GM13977 (cell line): ENCODE results near the gene CDX1.

ENCODE experiments used
- DNase-seq: peaks from one replicate; pipeline ENCODE4 v3.0.0; 2012; ENCODE audit warnings: low spot score
- CTCF ChIP-seq: IDR thresholded peaks from 2 replicates; pipeline ENCODE4 v1.5.1; 2012; ENCODE audit warnings: mild to moderate bottlenecking, control low read depth; ENCODE audit not compliant: insufficient read depth; ENCODE audit errors: extremely low read depth, missing control alignments
- in situ Hi-C: fragments of 300-500 bp; cut with MboI; formaldehyde crosslinking; loops from one replicate; pipeline ENCODE4 v1.12.0; 2022; ENCODE audit warnings: low sequenced_read_pairs, low pct_unique_long_range_greater_than_20kb, mixed read lengths, inconsistent platforms; ENCODE audit not compliant: unreplicated experiment

Gene CDX1

GRCh38 chr5:150125334-150125733 is 41.2 kb upstream of the CDX1 start:
- TF ChIP-seq CTCF = no peak
- in situ Hi-C loops = no loop called here
- DNase-seq = no peak

DNA sequence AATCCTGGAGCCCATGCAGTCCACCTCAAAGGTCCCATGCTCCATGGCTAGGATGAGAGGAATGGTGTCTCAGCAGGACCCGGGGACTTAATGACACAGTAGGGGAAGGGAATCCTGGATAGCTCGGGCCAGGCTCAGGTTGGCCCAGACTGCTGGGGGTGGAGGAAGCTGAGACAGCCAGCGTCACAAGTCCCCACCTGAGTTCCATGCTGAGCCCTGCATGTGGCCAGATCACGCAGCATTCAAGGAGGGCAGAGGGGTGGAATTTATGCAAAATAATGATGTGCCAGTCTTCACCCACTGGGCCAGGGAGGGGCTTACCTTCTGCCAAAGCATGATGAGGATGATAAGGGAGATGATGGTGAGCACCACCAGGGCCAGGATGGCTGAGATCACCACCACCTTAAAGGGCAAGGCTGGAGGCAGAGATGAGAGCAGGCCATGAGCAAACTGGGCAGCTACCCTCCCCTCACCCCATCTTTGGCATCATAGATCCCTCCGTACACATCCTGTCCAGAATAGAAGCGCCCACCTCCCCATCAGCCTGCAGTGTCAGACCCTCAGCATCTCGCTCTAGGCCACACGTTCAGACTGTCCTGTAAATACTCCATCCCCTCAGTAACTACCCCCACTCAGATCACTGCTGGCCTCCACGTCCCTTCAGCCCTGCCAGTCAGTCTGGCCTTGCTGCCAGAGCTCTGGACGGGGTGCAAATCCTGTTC is 40.2 kb upstream of the CDX1 start:
- in situ Hi-C loops = no loop called here
- TF ChIP-seq CTCF = no peak
- no peak for DNase-seq

DNA sequence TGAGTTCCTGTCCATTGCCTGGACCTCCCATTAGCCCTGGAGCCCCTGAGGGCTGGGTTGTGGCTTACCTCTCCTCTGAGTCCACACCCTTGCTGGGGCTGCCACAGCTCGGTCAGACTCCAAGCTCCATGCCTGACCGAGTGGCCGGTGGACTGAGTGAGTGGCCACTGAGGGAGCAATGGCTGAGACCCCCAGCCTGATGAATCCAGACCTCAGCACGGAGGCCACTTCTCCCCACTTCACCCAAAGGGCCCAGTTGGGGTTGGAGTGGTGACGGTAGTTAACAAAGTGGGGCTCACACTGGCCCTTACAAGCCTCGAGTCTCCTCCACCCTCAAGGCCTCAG is 39.7 kb upstream of the CDX1 start:
- DNase-seq = no peak
- in situ Hi-C loops = no loop called here
- TF ChIP-seq CTCF = no peak

DNA sequence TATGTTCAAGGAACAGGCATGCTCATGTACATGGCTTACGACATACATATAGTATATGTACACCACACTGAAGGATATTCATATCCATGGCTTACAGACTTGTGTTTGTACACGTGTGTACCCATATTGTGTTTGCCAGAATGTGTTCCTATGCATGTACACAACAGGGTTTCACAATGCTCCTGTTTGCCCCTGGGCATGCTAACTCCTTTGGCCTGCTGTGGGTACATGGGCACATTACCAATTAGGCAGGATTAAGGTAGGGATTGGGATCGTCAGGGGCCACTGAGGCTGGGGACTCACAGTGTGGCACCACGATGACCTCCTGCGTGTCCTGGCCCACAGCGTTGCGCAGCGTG is 37.1 kb upstream of the CDX1 start:
- in situ Hi-C loops = no loop called here
- TF ChIP-seq CTCF = no peak
- DNase-seq = no peak

DNA sequence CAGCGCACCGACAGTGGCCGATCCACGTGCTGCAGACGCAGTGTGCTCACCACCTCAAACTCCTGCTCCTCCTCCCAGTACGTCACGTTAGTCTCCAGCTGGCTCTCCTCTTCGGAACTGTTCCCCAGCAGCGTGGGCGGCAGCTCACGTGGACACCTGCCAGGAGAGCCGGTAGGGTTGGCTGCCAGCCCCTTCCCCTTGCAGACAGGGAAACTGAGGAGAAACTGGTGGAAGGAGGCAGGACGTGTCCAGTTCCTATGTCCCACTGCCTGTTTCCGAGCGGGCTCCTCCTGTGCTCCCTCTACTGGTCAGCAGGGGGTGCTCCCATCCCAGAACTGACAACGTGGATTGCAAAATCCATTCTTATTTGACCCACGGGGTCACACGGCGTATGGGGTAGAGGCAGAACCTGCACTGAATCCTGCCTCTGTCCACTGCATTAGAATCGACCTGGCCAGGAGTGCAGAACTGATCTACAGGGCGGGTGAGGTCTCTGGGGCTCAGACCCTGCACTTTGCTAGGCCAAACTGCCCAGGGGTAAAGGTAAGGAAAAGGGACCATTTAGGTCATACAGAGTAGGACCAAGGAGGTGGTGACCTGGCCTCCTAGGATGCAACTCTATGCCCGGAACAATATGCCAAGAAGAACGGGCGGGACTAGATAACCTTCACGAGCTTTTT is 36.6 kb upstream of the CDX1 start:
- peak; percentile 89 for TF ChIP-seq CTCF
- peak; percentile 90 for DNase-seq
- in situ Hi-C loops = no loop called here

GRCh38 chr5:150130493-150130922 is 36.1 kb upstream of the CDX1 start:
- no peak for DNase-seq
- no peak for TF ChIP-seq CTCF
- in situ Hi-C loops = no loop called here
